Endothelial cell of umbilical vein (primary cell): ENCODE measurements around the gene SH3PXD2A. TPM values are rescaled to one million over a fixed set of nuclear protein-coding genes. Genes with fewer than 3 reads are reported as not detected.

Source experiments
- BruUV-seq: library from RNA; stranded (reverse); fragments of 400-500 nt; replicated peaks from 2 replicates; lab custom pipeline; 2021; lab: Mats Ljungman, UMichigan
- CTCF ChIA-PET: fragments of 300-600, 350-600 bp; sonication (Branson Sonifier 250); formaldehyde crosslinking; loops from one replicate; lab custom pipeline; 2021; ENCODE audit warnings: antibody characterized with exemption, inconsistent platforms; lab: Charles Lee
- POLR2A ChIA-PET: fragments of 300-600, 350-600 bp; sonication (Branson Sonifier 250); formaldehyde crosslinking; loops from one replicate; lab custom pipeline; 2021; ENCODE audit warnings: antibody characterized with exemption, inconsistent platforms; lab: Charles Lee
- DNase-seq: peaks from one replicate; pipeline ENCODE4 v3.0.0-alpha.2; 2011; ENCODE audit warnings: low read depth, low spot score
- FAIRE-seq: peaks from 2 replicates; lab custom pipeline; 2011; peaks lifted over from hg19 to GRCh38; lab: Jason Lieb, UNC
- H2AFZ ChIP-seq: 2 replicates; pipeline ENCODE4 v1.6.0; 2012; ENCODE audit warnings: low read depth, low read length, control low read depth, inconsistent platforms
- H3K27ac ChIP-seq: 2 replicates; pipeline ENCODE4 v1.5.1; 2011; ENCODE audit warnings: low read depth, mild to moderate bottlenecking, control low read depth, low read length, moderate library complexity; ENCODE audit not compliant: insufficient read depth
- H3K27me3 ChIP-seq, 2 experiments: 2 replicates each; pipeline versions ENCODE4 v1.6.0 to v1.6.1; 2011; ENCODE audit warnings: low read length in 2 of 2, mixed read lengths in 1 of 2; ENCODE audit not compliant: control insufficient read depth in 2 of 2, insufficient read depth in 2 of 2
- H3K36me3 ChIP-seq, 2 experiments: 2 replicates in 1 of 2; 3 replicates in 1 of 2; pipeline ENCODE4 v1.5.1; 2011; ENCODE audit warnings: low read length in 2 of 2, mild to moderate bottlenecking in 1 of 2, moderate library complexity in 1 of 2; ENCODE audit not compliant: control insufficient read depth in 2 of 2, insufficient read depth in 2 of 2; ENCODE audit errors: extremely low read depth in 1 of 2
- H3K4me1 ChIP-seq: 3 replicates; pipeline ENCODE4 v1.5.1; 2011; ENCODE audit warnings: mild to moderate bottlenecking, low read length; ENCODE audit not compliant: control insufficient read depth, insufficient read depth; ENCODE audit errors: extremely low read depth
- H3K4me2 ChIP-seq: 2 replicates; pipeline ENCODE4 v1.6.1; 2011; ENCODE audit warnings: low read length, control low read depth, mixed read lengths; ENCODE audit not compliant: insufficient read depth
- H3K4me3 ChIP-seq, 3 experiments: fragments of 200-600 bp in 1 of 3; sonication (generic), shearing (Covaris generic) in 1 of 3; replicated peaks in 1 of 3; 2 replicates each; pipeline ENCODE4 v1.5.1; 2011 to 2016; ENCODE audit warnings: control low read depth in 3 of 3, low read length in 3 of 3, mild to moderate bottlenecking in 2 of 3, inconsistent platforms in 1 of 3, low read depth in 1 of 3, moderate library complexity in 1 of 3; ENCODE audit not compliant: insufficient read depth in 1 of 3
- H3K79me2 ChIP-seq: 2 replicates; pipeline ENCODE4 v1.6.0; 2012; ENCODE audit warnings: low read length, inconsistent platforms; ENCODE audit not compliant: control insufficient read depth, insufficient read depth
- H3K9ac ChIP-seq: replicated peaks from 2 replicates; pipeline ENCODE3; 2011; ENCODE audit warnings: low read length, control low read depth; ENCODE audit not compliant: insufficient read depth; ENCODE audit errors: extremely low read depth
- H3K9me1 ChIP-seq: replicated peaks from 3 replicates; pipeline ENCODE4 v1.6.0; 2011; ENCODE audit warnings: mild to moderate bottlenecking, low read length; ENCODE audit not compliant: control insufficient read depth, insufficient read depth; ENCODE audit errors: extremely low read depth
- H3K9me3 ChIP-seq: replicated peaks from 2 replicates; pipeline ENCODE4 v1.5.1; 2012; ENCODE audit warnings: low read length, inconsistent platforms; ENCODE audit not compliant: control insufficient read depth, insufficient read depth
- H4K20me1 ChIP-seq: replicated peaks from 2 replicates; pipeline ENCODE3; 2011; ENCODE audit warnings: mild to moderate bottlenecking, low read length; ENCODE audit not compliant: control insufficient read depth, insufficient read depth; ENCODE audit errors: extremely low read depth
- CTCF ChIP-seq, 2 donors: IDR thresholded peaks; 1 replicate in 1 of 2; 2 replicates in 1 of 2; pipeline ENCODE4 v1.5.1; 2011; ENCODE audit warnings: low read length in 2 of 2, mild to moderate bottlenecking in 2 of 2, moderate library complexity in 2 of 2, control low read depth in 1 of 2, inconsistent platforms in 1 of 2, low read depth in 1 of 2; ENCODE audit not compliant: insufficient read depth in 1 of 2; ENCODE audit errors: extremely low read depth in 1 of 2
- EZH2 ChIP-seq: IDR thresholded peaks from 2 replicates; pipeline ENCODE4 v1.6.1; 2012; ENCODE audit warnings: borderline replicate concordance, low read depth, mild to moderate bottlenecking, moderate library complexity, low read length, inconsistent platforms; ENCODE audit not compliant: severe bottlenecking
- FOS ChIP-seq: IDR thresholded peaks from 2 replicates; pipeline ENCODE4 v1.6.1; 2011; ENCODE audit warnings: mild to moderate bottlenecking, low read length, moderate library complexity, borderline replicate concordance; ENCODE audit not compliant: insufficient read depth
- GATA2 ChIP-seq: IDR thresholded peaks from 2 replicates; pipeline ENCODE4 v1.7.0; 2011; ENCODE audit warnings: low read depth, mild to moderate bottlenecking, moderate library complexity, mixed read lengths, low read length; ENCODE audit not compliant: insufficient read length, insufficient read depth
- JUN ChIP-seq: IDR thresholded peaks from 2 replicates; pipeline ENCODE4 v1.6.1; 2011; ENCODE audit warnings: borderline replicate concordance, low read depth; ENCODE audit not compliant: insufficient read length, insufficient read depth
- MAX ChIP-seq: IDR thresholded peaks from 2 replicates; pipeline ENCODE4 v1.6.1; 2011; ENCODE audit not compliant: insufficient read depth, insufficient read length
- MYC ChIP-seq: IDR thresholded peaks from one replicate; pipeline ENCODE4 v1.6.1; 2011; ENCODE audit warnings: mild to moderate bottlenecking, low read depth, low read length
- POLR2A ChIP-seq: IDR thresholded peaks from 2 replicates; pipeline ENCODE4 v1.6.1; 2012; ENCODE audit warnings: low read depth, mild to moderate bottlenecking, control low read depth, low read length
- POLR2AphosphoS5 ChIP-seq: IDR thresholded peaks from 2 replicates; pipeline ENCODE4 v1.6.1; 2012; ENCODE audit warnings: low read depth, mild to moderate bottlenecking, control low read depth, low read length, moderate library complexity; ENCODE audit not compliant: insufficient read depth
- dilution Hi-C: fragments of 300-500 bp; cut with MboI; formaldehyde crosslinking; loops from one replicate; pipeline ENCODE4 v1.15.0; 2019; ENCODE audit warnings: low sequenced_read_pairs; ENCODE audit not compliant: extremely low pct_ligation_motif_present
- intact Hi-C: fragments of 100-400 bp; cut with micrococcal nuclease; formaldehyde crosslinking; loops from one replicate; pipeline ENCODE4 v1.10.0; 2022
- polyA plus RNA-seq, 4 experiments: library from polyadenylated mRNA; depleted of rRNA in 3 of 4; stranded (reverse) in 3 of 4; unstranded in 1 of 4; fragments of >200 nt; gene quantifications; 2 replicates each; pipeline versions ENCODE4 v1.2.1 to v1.2.3, GENCODE V29; 2011 to 2012; ENCODE audit warnings: missing spikeins in 1 of 4
- total RNA-seq: library from RNA; stranded (reverse); gene quantifications from 2 replicates; pipeline ENCODE4 v1.2.3, GENCODE V29; 2021

Gene SH3PXD2A
- total and polyA plus RNA-seq, 2 donors (not counting 3 experiments of a cell fraction or from before 2014, with no cell fraction given), result 1.4 to 5.1 TPM

- no peak for FAIRE-seq
- Histone ChIP-seq H3K9ac (no peak overlapping the region), H2AFZ (no peak overlapping the region), H3K4me3 (no peak overlapping the region), H3K9me3 (no peaks in the 10 kb centered on the region), H3K79me2 (no peaks in the 10 kb centered on the region), H3K27me3 (peaks cover 11 to 27% of the 10 kb centered on the region in 2 experiments), H3K27ac (no peak overlapping the region), H4K20me1 (no peaks in the 10 kb centered on the region), H3K4me2 (peak overlapping the region; percentile 35), H3K4me1 (no peaks in the 10 kb centered on the region), H3K9me1 (no peaks in the 10 kb centered on the region), H3K36me3 (no peaks in the 10 kb centered on the region)
- intact Hi-C loops, result loop anchor here (5.0 kb wide), 1 partner anchor 82 kb away; no protein-coding TSS in a partner anchor
- no TSS peak for BruUV-seq
- dilution Hi-C loops, result no loop called here
- ChIA-PET CTCF (interaction anchor here (0.8 to 1.2 kb wide), 2 partner anchors 9 kb away, joined by 4 to 6 read pairs; no protein-coding TSS in a partner anchor), POLR2A (no interaction called here)
- DNase-seq, result no peak
- TF ChIP-seq MAX (no peak), GATA2 (no peak), POLR2AphosphoS5 (no peak), EZH2 (no peak), CTCF (IDR thresholded peaks at IDR 0.05; ENCODE audit: extremely low read depth in 1 of 2, insufficient read depth in 1 of 2, low read depth in 1 of 2, low read length in 2 of 2) (no peak), MYC (no peak), POLR2A (no peak), FOS (no peak), JUN (no peak)
These were observed 271.5 kb downstream of the SH3PXD2A start for GRCh38 chr10:103583871-103584215.
